GM12878 (cell line): ENCODE results near the gene CUTA.

ENCODE experiments used
- CTCF ChIP-seq, 3 experiments: IDR thresholded peaks in 2 of 3; conservative IDR thresholded peaks in 1 of 3; 2 replicates each; pipeline ENCODE4 v1.5.1; 2011; ENCODE audit warnings: low read depth in 3 of 3, low read length in 3 of 3, mild to moderate bottlenecking in 3 of 3, control low read depth in 2 of 3, moderate library complexity in 2 of 3, inconsistent platforms in 1 of 3, mixed read lengths in 1 of 3; ENCODE audit not compliant: control insufficient read depth in 2 of 3, insufficient read depth in 1 of 3; ENCODE audit errors: extremely low read depth in 1 of 3
- MAX ChIP-seq: IDR thresholded peaks from 2 replicates; pipeline ENCODE4 v1.6.1; 2012; ENCODE audit warnings: low read depth, low read length, improper control_type of control experiment
- RAD51 ChIP-seq: fragments of 450-650 bp; IDR thresholded peaks from 2 replicates; pipeline ENCODE4 v1.6.1; 2016; ENCODE audit warnings: moderate library complexity, mild to moderate bottlenecking, inconsistent platforms
- YY1 ChIP-seq: IDR thresholded peaks from 2 replicates; pipeline ENCODE4 v1.6.1; 2011; ENCODE audit warnings: low read depth, mild to moderate bottlenecking, low read length
- TF ChIP-seq, protein P1 (sequence below): IDR thresholded peaks from 2 replicates; pipeline ENCODE4 v1.6.1; 2011; ENCODE audit warnings: low read depth, low read length, improper control_type of control experiment, borderline replicate concordance

- TF ChIP-seq YY1 = no peak
- TF ChIP-seq, protein P1, sequence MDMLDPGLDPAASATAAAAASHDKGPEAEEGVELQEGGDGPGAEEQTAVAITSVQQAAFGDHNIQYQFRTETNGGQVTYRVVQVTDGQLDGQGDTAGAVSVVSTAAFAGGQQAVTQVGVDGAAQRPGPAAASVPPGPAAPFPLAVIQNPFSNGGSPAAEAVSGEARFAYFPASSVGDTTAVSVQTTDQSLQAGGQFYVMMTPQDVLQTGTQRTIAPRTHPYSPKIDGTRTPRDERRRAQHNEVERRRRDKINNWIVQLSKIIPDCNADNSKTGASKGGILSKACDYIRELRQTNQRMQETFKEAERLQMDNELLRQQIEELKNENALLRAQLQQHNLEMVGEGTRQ = no peak
- TF ChIP-seq MAX = no peak
- TF ChIP-seq CTCF (IDR thresholded peaks at IDR 0.05 in 2 of 3, conservative IDR thresholded peaks at IDR 0.05 in 1 of 3; ENCODE audit: control insufficient read depth in 2 of 3, extremely low read depth in 1 of 3, insufficient read depth in 1 of 3, low read depth in 3 of 3, low read length in 3 of 3) = no peak
- TF ChIP-seq RAD51 = no peak
Observed at GRCh38 chr6:33391922-33392594, 25.8 kb downstream of the CUTA start.
